ENCODE measurements around the gene S100P. TPM values are rescaled to one million over a fixed set of nuclear protein-coding genes. Genes with fewer than 3 reads are reported as not detected.

S100P gene
- total and polyA plus RNA-seq, 2 of the 4 experiments (the other 2 are of a cell fraction), result not detected

GRCh38 chr4:6716018-6716911, 22.6 kb downstream of the S100P start, which contains the start of gene BLOC1S4 (continued):
- TF ChIP-seq MAZ (IDR thresholded peaks at IDR 0.05; ENCODE audit: borderline replicate concordance, low read depth, low read length) (no peak), MAFK (IDR thresholded peaks at IDR 0.05; ENCODE audit: low read depth, low read length) (no peak)

GRCh38 chr4:6716958-6717655, 23.4 kb downstream of the S100P start:
- CTCF ChIA-PET, result interaction anchor here (0.9 to 1.6 kb wide), 2 partner anchors 13 to 156 kb away, joined by 3 to 9 read pairs; no protein-coding TSS in a partner anchor
- TF ChIP-seq CHD1 (IDR thresholded peaks at IDR 0.05; ENCODE audit: low read depth, low read length), result no peak
- TF ChIP-seq RAD21 (IDR thresholded peaks at IDR 0.05; ENCODE audit: low read length), result no peak
- TF ChIP-seq RFX5 (IDR thresholded peaks at IDR 0.05; ENCODE audit: low read depth, low read length), result no peak
- TF ChIP-seq POLR2A (IDR thresholded peaks at IDR 0.05; ENCODE audit: low read depth, low read length), result no peak
- TF ChIP-seq ELK1 (IDR thresholded peaks at IDR 0.05; ENCODE audit: borderline replicate concordance, low read depth, low read length), result no peak
- no peak for TF ChIP-seq NFE2L2 (IDR thresholded peaks at IDR 0.05; ENCODE audit: low read depth, low read length)
- no peak for TF ChIP-seq USF2 (IDR thresholded peaks at IDR 0.05; ENCODE audit: low read depth, low read length)
- TF ChIP-seq MAFK (IDR thresholded peaks at IDR 0.05; ENCODE audit: low read depth, low read length), result no peak

More at GRCh38 chr4:6716958-6717655, 23.4 kb downstream of the S100P start:
- H3K27ac ChIP-seq (ENCODE audit: insufficient read depth, low read length), result peak overlapping the region; percentile 88
- no peak overlapping the region for H2AFZ ChIP-seq (replicated peaks; ENCODE audit: low read length, poor library complexity)
- H4K20me1 ChIP-seq (ENCODE audit: insufficient read depth, low read length), result peaks cover 6% of the 10 kb centered on the region; the same call in 1 of the 2 replicates
- H3K27me3 ChIP-seq (ENCODE audit: control insufficient read depth, insufficient read depth, low read length), result no peaks in the 10 kb centered on the region
- H3K4me1 ChIP-seq (ENCODE audit: control insufficient read depth, insufficient read depth, low read length), result no peaks in the 10 kb centered on the region
- H3K79me1 ChIP-seq (ENCODE audit: low read depth in 1 of 2, low read length in 2 of 2), result peaks cover 0 to 19% of the 10 kb centered on the region in 2 experiments; a peak in 2 of 4 replicates
- no peaks in the 10 kb centered on the region for H3K9me3 ChIP-seq (ENCODE audit: control insufficient read depth, insufficient read depth, low read length)
- POLR2A ChIA-PET (ENCODE audit: unreplicated experiment), result interaction anchor here (0.6 to 1.2 kb wide), 3 partner anchors 44 to 167 kb away, joined by 3 to 4 read pairs (median 3); a partner anchor contains a TSS
- in situ Hi-C loops (cut with MboI; ENCODE audit: low sequenced_read_pairs), result no loop called here
- peak overlapping the region; percentile 79 for H2BK5ac ChIP-seq (ENCODE audit: low read depth, low read length, poor library complexity, severe bottlenecking)
- H2BK120ac ChIP-seq (ENCODE audit: low read depth, low read length), result no peak overlapping the region
- peak overlapping the region; percentile 79 for H3K4ac ChIP-seq (ENCODE audit: low read depth, low read length)
- H3K9me1 ChIP-seq (ENCODE audit: insufficient read depth, low read length), result no peaks in the 10 kb centered on the region
- peak overlapping the region; percentile 25; the same call in 1 of the 2 replicates for H4K5ac ChIP-seq (ENCODE audit: low read depth, low read length)
- BruUV-seq (replicated peaks), result TSS peak; percentile 80
- peak overlapping the region; percentile 68; the same call in 1 of the 2 replicates for H3K23ac ChIP-seq (ENCODE audit: low read depth, low read length)
- peak overlapping the region; percentile 74 for H2AK5ac ChIP-seq (ENCODE audit: low read depth, low read length)
- peak overlapping the region in 1 of 2 experiments; percentile 87; a peak in 2 of 4 replicates for H4K8ac ChIP-seq (ENCODE audit: low read depth in 2 of 2, low read length in 2 of 2)
- peak overlapping the region; percentile 89 for H3K9ac ChIP-seq (ENCODE audit: low read depth, low read length)
- no peak overlapping the region for H2BK15ac ChIP-seq (ENCODE audit: low read depth, low read length)
- ATAC-seq (ENCODE audit: low read depth), result no peak
- H3K14ac ChIP-seq (replicated peaks; ENCODE audit: low read depth, low read length), result peak overlapping the region; percentile 90; the same call in 1 of the 2 replicates
- H3K56ac ChIP-seq (ENCODE audit: extremely low read depth, insufficient read depth, low read length), result 0 out of 2 replicates have a peak overlapping the region, but pooled peaks have one; percentile 47
- no peak overlapping the region for H4K91ac ChIP-seq (ENCODE audit: insufficient read depth, low read depth, low read length)
- WGBS, 2 experiments (ENCODE audit: extremely low coverage in 2 of 2, insufficient read length in 1 of 2), result no CpG with 5 or more reads among the region's 7 CpGs
- dilution Hi-C loops (cut with HindIII; ENCODE audit: low sequenced_read_pairs, unreplicated experiment), result no loop called here
- H3K36me3 ChIP-seq (ENCODE audit: control insufficient read depth, insufficient read depth, low read length), result no peaks in the 10 kb centered on the region
- intact Hi-C loops (cut with micrococcal nuclease), result loop anchor here (2.0 kb wide), 1 partner anchor 76 kb away; the partner anchor contains the start of gene MRFAP1
- peak overlapping the region; percentile 99 for H3K4me2 ChIP-seq (ENCODE audit: low read depth, low read length)
- H2BK20ac ChIP-seq (ENCODE audit: low read depth, low read length), result no peak overlapping the region
- H3K4me3 ChIP-seq (ENCODE audit: insufficient read depth, low read depth, low read length), result peak overlapping the region; percentile 87
- no peak overlapping the region for H3K18ac ChIP-seq (ENCODE audit: low read depth, low read length)
- DNase-seq, result peak; percentile 34
- peak overlapping the region; percentile 53 for H2AK9ac ChIP-seq (replicated peaks; ENCODE audit: low read depth, low read length, poor library complexity)
